Retinal pigment epithelial cell (primary cell): Measurements from ENCODE around the gene SYNPR.

Experiments used
- DNase-seq: peaks from one replicate; pipeline ENCODE4 v3.0.0-alpha.2; 2010; ENCODE audit warnings: low read depth
- H3K4me3 ChIP-seq: 2 replicates; pipeline ENCODE4 v1.5.1; 2011; ENCODE audit warnings: mild to moderate bottlenecking, low read length, control low read depth, moderate library complexity
- TF ChIP-seq, protein P1 (sequence below): conservative IDR thresholded peaks from 2 replicates; pipeline ENCODE4 v1.5.1; 2011; ENCODE audit warnings: low read depth, low read length, control low read depth, inconsistent platforms

Gene SYNPR

GRCh38 chr3:63492464-63492863, 214.4 kb downstream of the SYNPR start:
- no peak overlapping the region for H3K4me3 ChIP-seq
- no peak for DNase-seq
- TF ChIP-seq, protein P1, sequence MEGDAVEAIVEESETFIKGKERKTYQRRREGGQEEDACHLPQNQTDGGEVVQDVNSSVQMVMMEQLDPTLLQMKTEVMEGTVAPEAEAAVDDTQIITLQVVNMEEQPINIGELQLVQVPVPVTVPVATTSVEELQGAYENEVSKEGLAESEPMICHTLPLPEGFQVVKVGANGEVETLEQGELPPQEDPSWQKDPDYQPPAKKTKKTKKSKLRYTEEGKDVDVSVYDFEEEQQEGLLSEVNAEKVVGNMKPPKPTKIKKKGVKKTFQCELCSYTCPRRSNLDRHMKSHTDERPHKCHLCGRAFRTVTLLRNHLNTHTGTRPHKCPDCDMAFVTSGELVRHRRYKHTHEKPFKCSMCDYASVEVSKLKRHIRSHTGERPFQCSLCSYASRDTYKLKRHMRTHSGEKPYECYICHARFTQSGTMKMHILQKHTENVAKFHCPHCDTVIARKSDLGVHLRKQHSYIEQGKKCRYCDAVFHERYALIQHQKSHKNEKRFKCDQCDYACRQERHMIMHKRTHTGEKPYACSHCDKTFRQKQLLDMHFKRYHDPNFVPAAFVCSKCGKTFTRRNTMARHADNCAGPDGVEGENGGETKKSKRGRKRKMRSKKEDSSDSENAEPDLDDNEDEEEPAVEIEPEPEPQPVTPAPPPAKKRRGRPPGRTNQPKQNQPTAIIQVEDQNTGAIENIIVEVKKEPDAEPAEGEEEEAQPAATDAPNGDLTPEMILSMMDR, result no peak

DNA sequence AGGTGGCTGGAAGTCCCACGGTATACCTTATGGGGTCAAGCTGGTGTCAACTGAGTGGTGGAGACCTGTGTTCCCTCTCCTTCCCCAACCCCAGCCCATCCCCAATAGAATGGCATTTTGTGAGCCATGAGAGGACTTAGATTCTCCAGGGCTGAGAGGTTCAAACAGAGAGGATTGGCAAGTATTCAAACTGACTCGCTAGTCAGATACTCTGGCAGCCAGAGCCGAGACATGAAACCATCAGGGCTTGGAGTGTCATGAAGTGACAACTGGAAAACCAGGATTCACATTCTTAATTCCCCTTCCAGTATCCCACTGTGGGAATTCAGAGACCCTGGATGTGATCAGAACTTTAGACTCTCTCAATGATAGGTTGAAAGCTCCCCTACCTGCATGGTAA, 215.0 kb downstream of the SYNPR start:
- no peak overlapping the region for H3K4me3 ChIP-seq
- TF ChIP-seq, protein P1, result no peak
- DNase-seq, result no peak

DNA sequence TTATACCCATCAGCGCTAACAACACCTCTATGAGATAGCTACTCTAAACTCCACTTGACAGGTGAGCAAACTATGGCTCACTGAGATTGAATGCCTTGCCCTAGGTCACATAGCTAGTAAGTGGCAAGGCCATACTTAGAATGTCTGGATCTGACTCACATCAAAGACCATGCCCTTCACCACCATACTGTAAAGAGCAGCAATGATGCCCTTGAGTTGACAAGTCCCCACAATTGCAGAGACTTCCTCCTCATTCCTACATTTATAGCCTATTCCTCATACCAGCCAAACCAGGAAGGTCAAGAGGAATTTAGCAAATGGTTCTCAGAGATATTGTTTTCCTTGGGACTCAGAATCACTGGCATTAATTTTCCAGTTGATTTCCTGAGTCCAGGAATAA, 216.5 kb downstream of the SYNPR start:
- no peak overlapping the region for H3K4me3 ChIP-seq
- DNase-seq, result no peak
- TF ChIP-seq, protein P1, result no peak

DNA sequence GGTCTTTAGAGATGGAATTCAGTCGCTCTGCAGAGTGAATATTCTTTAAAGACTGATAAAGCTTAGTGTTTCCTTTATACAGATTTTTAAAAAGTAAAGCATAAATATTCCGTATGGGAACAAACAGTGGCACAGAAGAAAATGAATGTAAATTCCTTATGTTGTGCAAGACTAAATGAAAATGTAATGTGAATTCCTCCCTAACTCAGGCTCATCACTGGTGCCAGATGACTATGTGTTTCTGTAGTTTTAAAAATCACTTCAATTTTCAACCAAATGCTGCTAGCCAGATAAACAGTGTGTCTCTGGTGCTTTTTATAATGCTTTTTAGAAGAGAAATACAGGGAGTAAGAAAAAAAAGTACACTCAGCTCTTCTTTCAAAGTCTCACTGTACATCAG, 219.5 kb downstream of the SYNPR start:
- TF ChIP-seq, protein P1, result no peak
- H3K4me3 ChIP-seq, result no peak overlapping the region
- no peak for DNase-seq

DNA sequence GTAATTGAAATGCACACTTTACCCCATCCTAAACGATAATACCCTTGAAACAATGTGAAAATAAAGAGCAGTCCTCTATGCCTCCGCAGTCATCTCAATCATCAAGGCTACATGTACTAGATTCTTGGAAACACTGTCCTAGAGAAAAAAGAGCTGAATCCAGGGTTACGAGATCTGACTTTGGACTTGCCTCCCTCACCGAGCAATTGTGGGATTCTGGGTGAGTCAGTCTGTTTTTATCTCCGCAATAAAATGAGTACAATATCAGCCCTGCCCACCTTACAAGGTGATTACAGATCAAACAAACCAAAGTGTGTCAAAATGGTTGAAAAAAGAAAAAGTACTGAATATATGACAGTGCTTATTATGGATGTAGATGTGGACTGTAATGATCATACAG, 222.1 kb downstream of the SYNPR start:
- DNase-seq, result no peak
- TF ChIP-seq, protein P1, result no peak
- H3K4me3 ChIP-seq, result no peak overlapping the region

GRCh38 chr3:63508305-63508704, 230.2 kb downstream of the SYNPR start:
- TF ChIP-seq, protein P1, result no peak
- no peak overlapping the region for H3K4me3 ChIP-seq
- no peak for DNase-seq

DNA sequence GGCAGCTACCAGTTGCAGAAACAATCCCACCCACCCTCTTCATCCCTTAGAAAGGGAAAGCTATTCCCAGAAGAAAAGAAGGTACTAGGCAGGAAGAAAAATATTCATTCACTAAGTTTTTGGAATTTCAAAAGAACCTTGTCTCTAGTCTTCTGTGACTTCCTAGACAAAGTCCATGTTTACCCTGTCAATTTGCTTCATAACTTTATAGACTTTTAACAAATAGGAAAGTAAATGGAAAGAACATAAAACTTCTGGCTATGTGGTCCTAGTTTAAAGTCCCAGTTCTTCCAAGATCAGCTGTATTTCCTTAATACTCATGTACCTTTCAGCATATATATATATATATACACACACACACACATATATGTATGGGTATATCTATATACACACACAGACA, 230.7 kb downstream of the SYNPR start:
- DNase-seq, result no peak
- TF ChIP-seq, protein P1, result no peak
- no peak overlapping the region for H3K4me3 ChIP-seq
